ENCODE measurements around the gene CD47.

DNA sequence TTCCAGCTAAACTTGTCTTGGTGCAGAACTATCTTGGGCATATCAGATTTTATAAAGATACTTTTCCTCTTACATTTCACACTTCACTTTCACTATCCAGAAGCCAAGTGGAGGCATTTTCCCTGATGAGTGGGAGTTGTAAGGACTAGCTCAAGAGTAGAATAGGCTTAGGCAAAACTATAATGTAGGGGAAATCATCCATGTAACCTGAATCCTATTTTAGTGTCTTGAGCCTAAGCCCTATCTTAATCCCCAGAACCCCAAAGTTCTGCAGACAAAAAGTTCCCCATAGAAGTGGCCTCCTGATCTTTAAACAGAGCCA is 42.2 kb upstream of the CD47 start:
- TF ChIP-seq EZH2 (IDR thresholded peaks at IDR 0.05; ENCODE audit: borderline replicate concordance) (no peak), EZH2phosphoT487 (IDR thresholded peaks at IDR 0.05; ENCODE audit: low read depth, severe bottlenecking, unreplicated experiment) (no peak)
- TF ChIP-seq, protein P1, sequence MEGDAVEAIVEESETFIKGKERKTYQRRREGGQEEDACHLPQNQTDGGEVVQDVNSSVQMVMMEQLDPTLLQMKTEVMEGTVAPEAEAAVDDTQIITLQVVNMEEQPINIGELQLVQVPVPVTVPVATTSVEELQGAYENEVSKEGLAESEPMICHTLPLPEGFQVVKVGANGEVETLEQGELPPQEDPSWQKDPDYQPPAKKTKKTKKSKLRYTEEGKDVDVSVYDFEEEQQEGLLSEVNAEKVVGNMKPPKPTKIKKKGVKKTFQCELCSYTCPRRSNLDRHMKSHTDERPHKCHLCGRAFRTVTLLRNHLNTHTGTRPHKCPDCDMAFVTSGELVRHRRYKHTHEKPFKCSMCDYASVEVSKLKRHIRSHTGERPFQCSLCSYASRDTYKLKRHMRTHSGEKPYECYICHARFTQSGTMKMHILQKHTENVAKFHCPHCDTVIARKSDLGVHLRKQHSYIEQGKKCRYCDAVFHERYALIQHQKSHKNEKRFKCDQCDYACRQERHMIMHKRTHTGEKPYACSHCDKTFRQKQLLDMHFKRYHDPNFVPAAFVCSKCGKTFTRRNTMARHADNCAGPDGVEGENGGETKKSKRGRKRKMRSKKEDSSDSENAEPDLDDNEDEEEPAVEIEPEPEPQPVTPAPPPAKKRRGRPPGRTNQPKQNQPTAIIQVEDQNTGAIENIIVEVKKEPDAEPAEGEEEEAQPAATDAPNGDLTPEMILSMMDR (IDR thresholded peaks at IDR 0.05; ENCODE audit: poor library complexity): no peak
